Measurements from ENCODE around the gene FLT3.

DNA sequence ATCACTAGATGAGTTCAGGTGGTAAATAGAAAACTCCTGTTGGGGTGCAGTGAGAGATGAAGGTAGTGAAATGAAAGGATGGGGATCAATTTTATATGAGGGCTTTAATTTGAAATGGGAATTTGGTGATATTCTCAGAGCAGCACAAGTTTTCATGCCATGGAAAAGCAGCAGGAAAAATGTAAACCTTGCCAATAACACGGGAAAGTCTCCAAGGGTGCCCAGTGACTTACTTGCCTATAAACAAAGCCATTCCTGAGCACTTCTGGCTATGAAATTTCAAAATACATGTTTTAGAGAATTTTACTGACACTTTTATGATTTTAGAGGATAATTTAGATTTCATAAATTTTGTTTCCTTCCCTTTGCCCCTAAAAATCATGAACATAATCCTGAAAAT, 16.4 kb upstream of the FLT3 start:
- TF ChIP-seq, protein P1, sequence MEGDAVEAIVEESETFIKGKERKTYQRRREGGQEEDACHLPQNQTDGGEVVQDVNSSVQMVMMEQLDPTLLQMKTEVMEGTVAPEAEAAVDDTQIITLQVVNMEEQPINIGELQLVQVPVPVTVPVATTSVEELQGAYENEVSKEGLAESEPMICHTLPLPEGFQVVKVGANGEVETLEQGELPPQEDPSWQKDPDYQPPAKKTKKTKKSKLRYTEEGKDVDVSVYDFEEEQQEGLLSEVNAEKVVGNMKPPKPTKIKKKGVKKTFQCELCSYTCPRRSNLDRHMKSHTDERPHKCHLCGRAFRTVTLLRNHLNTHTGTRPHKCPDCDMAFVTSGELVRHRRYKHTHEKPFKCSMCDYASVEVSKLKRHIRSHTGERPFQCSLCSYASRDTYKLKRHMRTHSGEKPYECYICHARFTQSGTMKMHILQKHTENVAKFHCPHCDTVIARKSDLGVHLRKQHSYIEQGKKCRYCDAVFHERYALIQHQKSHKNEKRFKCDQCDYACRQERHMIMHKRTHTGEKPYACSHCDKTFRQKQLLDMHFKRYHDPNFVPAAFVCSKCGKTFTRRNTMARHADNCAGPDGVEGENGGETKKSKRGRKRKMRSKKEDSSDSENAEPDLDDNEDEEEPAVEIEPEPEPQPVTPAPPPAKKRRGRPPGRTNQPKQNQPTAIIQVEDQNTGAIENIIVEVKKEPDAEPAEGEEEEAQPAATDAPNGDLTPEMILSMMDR (IDR thresholded peaks at IDR 0.05) = no peak
- no peak for TF ChIP-seq POLR2A (IDR thresholded peaks at IDR 0.05)

All from adrenal gland (tissue), 5 donors.